Small intestine (tissue), 16 donors: Measurements from ENCODE around the gene GALE. TPM values are rescaled to one million over a fixed set of nuclear protein-coding genes. Genes with fewer than 3 reads are reported as not detected.
"Not testable (repeated sequence)": the region's sequence is repeated elsewhere in the genome, so short reads cannot be mapped to it uniquely, and the experiment has no call there.

Experiments
- DNase-seq, 2 donors: peaks; one replicate each; pipeline versions ENCODE4 v3.0.0 to v3.0.0-alpha.2; 2013
- FAIRE-seq: peaks from 2 replicates; lab custom pipeline; 2012; peaks lifted over from hg19 to GRCh38; lab: Jason Lieb, UNC
- H3K27ac ChIP-seq, 3 donors: one replicate each; pipeline ENCODE4 v1.5.1; 2013; ENCODE audit warnings: low read length in 2 of 3, mild to moderate bottlenecking in 2 of 3, control low read depth in 1 of 3, inconsistent platforms in 1 of 3, low read depth in 1 of 3, moderate library complexity in 1 of 3
- H3K27me3 ChIP-seq, 3 donors: one replicate each; pipeline ENCODE4 v1.6.1; 2013; ENCODE audit warnings: low read length in 3 of 3, inconsistent platforms in 1 of 3; ENCODE audit not compliant: control insufficient read depth in 3 of 3, insufficient read depth in 3 of 3
- H3K36me3 ChIP-seq, 3 donors: one replicate each; pipeline ENCODE4 v1.6.1; 2013; ENCODE audit warnings: low read length in 3 of 3, inconsistent platforms in 1 of 3, low read depth in 1 of 3, mild to moderate bottlenecking in 1 of 3, moderate library complexity in 1 of 3; ENCODE audit not compliant: control insufficient read depth in 3 of 3, insufficient read depth in 2 of 3
- H3K4me1 ChIP-seq, 3 donors: one replicate each; pipeline ENCODE4 v1.6.1; 2013; ENCODE audit warnings: low read length in 2 of 3, inconsistent platforms in 1 of 3, low read depth in 1 of 3, mild to moderate bottlenecking in 1 of 3, moderate library complexity in 1 of 3; ENCODE audit not compliant: control insufficient read depth in 3 of 3, insufficient read depth in 2 of 3
- H3K4me3 ChIP-seq, 3 donors: one replicate each; pipeline ENCODE4 v1.5.1; 2013; ENCODE audit warnings: low read length in 3 of 3, control low read depth in 1 of 3, inconsistent platforms in 1 of 3, low read depth in 1 of 3, mild to moderate bottlenecking in 1 of 3, moderate library complexity in 1 of 3
- H3K9me3 ChIP-seq, 2 donors: one replicate each; pipeline ENCODE4 v1.6.1; 2013; ENCODE audit warnings: low read depth in 1 of 2, low read length in 1 of 2; ENCODE audit not compliant: control insufficient read depth in 2 of 2, insufficient read depth in 1 of 2
- WGBS, 3 donors: extraction: QIAGEN DNeasy Blood & Tissue Kit; methylation state at CpG; one replicate each; pipeline ENCODE4 v1.1.7; 2013; 5-methylcytosine and 5-hydroxymethylcytosine counted together
- long read RNA-seq, 10 donors: transcript quantifications; one replicate each; lab custom pipeline, GENCODE V29; 2026
- polyA plus RNA-seq, 4 donors: library from polyadenylated mRNA; stranded (reverse) in 3 of 4; unstranded in 1 of 4; fragments of 200-250 nt in 3 of 4; fragments of 120-200 nt in 1 of 4; gene quantifications; one replicate each; pipeline versions ENCODE4 v1.2.1 to v1.2.3, GENCODE V29; 2013
- donor health status: healthy with polysubstance abuse.
- donor health status: control.
- donor health status: control.
- donor health status: Bipolar disorder and iron deficiency.
- donor health status: healthy.

Gene GALE
- 100 to 1,000 TPM in 3 of 4 donors, 10 to 100 TPM in 1; 76.6 to 289 (median 198) TPM for polyA plus RNA-seq
- long read RNA-seq, donor 1 = 0 reads
- long read RNA-seq, donor 2, transcript GALE-216 (12 exons, 1,566 nt) = major isoform, 9 of 25 reads
- long read RNA-seq, donor 2, partial matches to known transcripts = 12 of 25 reads
- long read RNA-seq, donor 2, other reads (novel, unspliced or antisense) = 0 of 25 reads
- long read RNA-seq, donor 3, transcript GALE-216 (12 exons, 1,566 nt) = major isoform, 6 of 27 reads
- long read RNA-seq, donor 3, partial matches to known transcripts = 19 of 27 reads
- long read RNA-seq, donor 3, other reads (novel, unspliced or antisense) = 0 of 27 reads
- long read RNA-seq, donor 4 = 0 reads
- long read RNA-seq, donor 5, transcript GALE-216 (12 exons, 1,566 nt) = major isoform, 5 of 14 reads
- long read RNA-seq, donor 5, partial matches to known transcripts = 7 of 14 reads
- long read RNA-seq, donor 5, other reads (novel, unspliced or antisense) = 0 of 14 reads
- long read RNA-seq, donor 6, transcript GALE-216 (12 exons, 1,566 nt) = major isoform, 19 of 51 reads
- long read RNA-seq, donor 6, partial matches to known transcripts = 30 of 51 reads
- long read RNA-seq, donor 6, other reads (novel, unspliced or antisense) = 0 of 51 reads
- long read RNA-seq, donor 7 = 0 reads
- long read RNA-seq, donor 8 = 0 reads
- long read RNA-seq, donor 9, partial matches to known transcripts = 0 of 4 reads
- long read RNA-seq, donor 9, other reads (novel, unspliced or antisense) = 0 of 4 reads
- long read RNA-seq, donor 10, transcript GALE-216 (12 exons, 1,566 nt) = major isoform, 10 of 38 reads
- long read RNA-seq, donor 10, partial matches to known transcripts = 23 of 38 reads
- long read RNA-seq, donor 10, other reads (novel, unspliced or antisense) = 0 of 38 reads

GRCh38 chr1:23800400-23801337, at the start of gene GALE:
GALE (minus strand) TSS chr1:23800754; CDS start chr1:23799007, 1,747 bp downstream.
- WGBS, 3 donors = 0 to 1% (median 1%) methylated on average over 68 to 82 of the region's 82 CpGs
- H3K36me3 ChIP-seq = peaks cover 0 to 74% (median 6%) of the 10 kb centered on the region in 3 donors
- H3K4me1 ChIP-seq = peaks cover 0 to 39% (median 0%) of the 10 kb centered on the region in 3 donors
- H3K4me3 ChIP-seq = peak within 1 kb of the TSS; percentile 70 to 80 (median 71)
- DNase-seq (peak; percentile 97 to 100), FAIRE-seq (no peak)
- H3K9me3 ChIP-seq = no peaks in the 10 kb centered on the region
- peak within 1 kb of the TSS; percentile 95 to 100 (median 99) for H3K27ac ChIP-seq
- no peaks in the 10 kb centered on the region for H3K27me3 ChIP-seq

GRCh38 chr1:23848673-23849616, 48.4 kb upstream of the GALE start:
- Histone ChIP-seq H3K9me3 (peaks cover 0 to 14% of the 10 kb centered on the region in 2 donors), H3K27ac (no peak overlapping the region), H3K4me1 (no peaks in the 10 kb centered on the region), H3K36me3 (peaks cover 0 to 33% (median 13%) of the 10 kb centered on the region in 3 donors), H3K27me3 (no peaks in the 10 kb centered on the region), H3K4me3 (no peak overlapping the region)
- 91 to 95% (median 91%) methylated on average over 11 to 12 of the region's 12 CpGs for WGBS, 3 donors
- DNase-seq = no peak
- no peak for FAIRE-seq

DNA sequence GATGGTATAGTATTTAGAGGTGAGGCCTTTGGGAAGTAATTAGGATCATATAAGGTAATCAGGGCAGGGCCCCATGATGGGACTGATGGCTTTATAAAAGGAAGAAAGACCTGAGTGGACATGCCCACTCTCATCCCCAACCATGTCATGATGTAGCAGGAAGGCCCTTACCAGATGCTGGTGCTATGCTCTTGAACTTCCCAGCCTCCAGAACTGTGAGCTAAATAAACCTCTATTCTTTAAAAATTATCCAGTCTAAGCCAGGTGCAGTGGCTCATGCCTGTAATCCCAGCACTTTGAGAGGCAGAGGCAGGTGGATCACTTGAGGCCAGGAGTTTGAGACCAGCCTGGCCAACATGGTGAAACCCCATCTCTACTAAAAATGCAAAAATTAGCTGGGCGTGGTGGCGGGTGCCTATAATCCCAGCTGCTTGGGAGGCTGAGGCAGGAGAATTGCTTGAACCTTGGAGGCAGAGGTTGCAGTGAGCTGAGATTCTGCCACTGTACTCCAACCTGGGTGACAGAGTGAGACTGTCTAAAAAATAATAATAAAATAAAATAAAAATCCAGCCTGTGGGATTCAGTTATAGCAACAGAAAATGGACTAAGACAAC, 47.0 kb upstream of the GALE start:
- not testable (repeated sequence) for FAIRE-seq, DNase-seq, H3K27me3 ChIP-seq, H3K27ac ChIP-seq, H3K4me3 ChIP-seq, H3K4me1 ChIP-seq
- H3K9me3 ChIP-seq = peaks cover 0 to 14% of the 10 kb centered on the region in 2 donors
- H3K36me3 ChIP-seq = peaks cover 0 to 35% (median 13%) of the 10 kb centered on the region in 3 donors
- WGBS, 3 donors = 100% methylated on average over 2 of the region's 2 CpGs

DNA sequence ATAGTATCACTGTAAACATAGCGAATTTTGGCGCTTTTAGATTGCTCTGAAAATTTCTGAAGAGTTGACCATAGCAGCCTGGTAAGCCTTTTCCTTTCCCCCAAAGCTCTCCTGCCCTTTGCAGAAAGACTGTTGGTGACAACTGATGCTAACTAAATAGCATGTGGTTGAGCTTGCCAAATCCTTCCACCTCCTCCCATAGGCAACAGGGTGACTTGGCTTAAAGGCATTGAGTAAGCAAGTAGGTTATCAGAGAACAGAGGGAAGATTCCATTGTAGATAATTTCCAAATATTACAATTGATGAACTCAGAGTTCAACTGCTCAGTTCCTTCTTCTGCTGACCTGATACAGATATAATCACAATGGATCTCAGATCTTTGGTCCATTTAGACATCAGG, 44.6 kb upstream of the GALE start:
- DNase-seq (no peak), FAIRE-seq (no peak)
- Histone ChIP-seq H3K4me1 (no peaks in the 10 kb centered on the region), H3K4me3 (no peak overlapping the region), H3K9me3 (peaks cover 0 to 10% of the 10 kb centered on the region in 2 donors), H3K27me3 (peaks cover 0 to 2% (median 0%) of the 10 kb centered on the region in 3 donors), H3K36me3 (peaks cover 0 to 30% (median 13%) of the 10 kb centered on the region in 3 donors), H3K27ac (no peak overlapping the region)
- 94 to 98% (median 98%) methylated on average over 2 of the region's 2 CpGs for WGBS, 3 donors

GRCh38 chr1:23843644-23844043, 43.1 kb upstream of the GALE start:
- no peak overlapping the region for H3K27ac ChIP-seq
- peaks cover 0 to 2% (median 0%) of the 10 kb centered on the region in 3 donors for H3K27me3 ChIP-seq
- 89 to 93% (median 90%) methylated on average over 5 of the region's 5 CpGs for WGBS, 3 donors
- peaks cover 0 to 9% of the 10 kb centered on the region in 2 donors for H3K9me3 ChIP-seq
- FAIRE-seq (no peak), DNase-seq (no peak)
- peaks cover 0 to 3% (median 0%) of the 10 kb centered on the region in 3 donors for H3K4me1 ChIP-seq
- no peak overlapping the region for H3K4me3 ChIP-seq
- H3K36me3 ChIP-seq = peaks cover 0 to 21% (median 10%) of the 10 kb centered on the region in 3 donors

- Histone ChIP-seq H3K4me3 (peak overlapping the region; percentile 14 to 37 (median 23)), H3K36me3 (no peaks in the 10 kb centered on the region), H3K9me3 (no peaks in the 10 kb centered on the region), H3K4me1 (peaks cover 0 to 8% (median 0%) of the 10 kb centered on the region in 3 donors), H3K27ac (no peak overlapping the region), H3K27me3 (peaks cover 0 to 9% (median 5%) of the 10 kb centered on the region in 3 donors)
- DNase-seq (peak; percentile 66 to 79), FAIRE-seq (no peak)
- WGBS, 3 donors = 1% methylated on average over 21 of the region's 21 CpGs
Observed at GRCh38 chr1:23838401-23838866, 37.9 kb upstream of the GALE start.
